OCI-LY3 (cell line): Measurements from ENCODE around the gene ATP8A2.

Source experiments
- H2AFZ ChIP-seq: fragments of 200-600, 300-600 bp; shearing (Covaris generic); 2 replicates; pipeline ENCODE4 v1.6.0; 2014; ENCODE audit warnings: antibody characterized with exemption, low read depth, low read length
- H3K27ac ChIP-seq: fragments of 200-600, 300-600 bp; sonication (generic); 2 replicates; pipeline ENCODE4 v1.5.1; 2014; ENCODE audit warnings: mild to moderate bottlenecking, low read length, moderate library complexity, mixed read lengths
- H3K27me3 ChIP-seq: fragments of 200-600, 300-600 bp; sonication (generic); 2 replicates; pipeline ENCODE4 v1.6.1; 2014; ENCODE audit warnings: low read depth, low read length, mixed read lengths
- H3K36me3 ChIP-seq: fragments of 200-600, 300-600 bp; sonication (generic); replicated peaks from 2 replicates; pipeline ENCODE3; 2014; ENCODE audit warnings: low read depth, low read length, mixed read lengths
- H3K4me1 ChIP-seq: fragments of 300-600, 200-600 bp; sonication (generic); 2 replicates; pipeline ENCODE4 v1.6.1; 2014; ENCODE audit warnings: low read length, mixed read lengths
- H3K4me2 ChIP-seq: fragments of 200-600, 300-600 bp; sonication (generic); 2 replicates; pipeline ENCODE4 v1.6.1; 2014; ENCODE audit warnings: low read length, mixed read lengths
- H3K4me3 ChIP-seq: fragments of 300-600, 200-600 bp; sonication (generic); 2 replicates; pipeline ENCODE4 v1.5.1; 2014; ENCODE audit warnings: antibody characterized with exemption, mild to moderate bottlenecking, low read length, moderate library complexity
- H3K79me2 ChIP-seq: fragments of 300-600, 200-600 bp; shearing (Covaris generic); 2 replicates; pipeline ENCODE4 v1.6.1; 2014; ENCODE audit warnings: mild to moderate bottlenecking, low read length, mixed read lengths
- H3K9ac ChIP-seq: fragments of 300-600, 200-600 bp; shearing (Covaris generic); 2 replicates; pipeline ENCODE4 v1.6.0; 2014; ENCODE audit warnings: mild to moderate bottlenecking, low read length, moderate library complexity
- H3K9me3 ChIP-seq: fragments of 200-600, 300-600 bp; shearing (Covaris generic); 2 replicates; pipeline ENCODE4 v1.6.1; 2014; ENCODE audit warnings: low read length, mixed read lengths; ENCODE audit not compliant: insufficient read depth
- H4K20me1 ChIP-seq: fragments of 200-600, 300-600 bp; sonication (generic); 2 replicates; pipeline ENCODE4 v1.6.1; 2016; ENCODE audit warnings: low read length, mixed read lengths; ENCODE audit not compliant: insufficient read depth
- EZH2phosphoT487 ChIP-seq: fragments of 200-600 bp; shearing (Covaris generic); IDR thresholded peaks from 2 replicates; pipeline ENCODE4 v1.6.1; 2018; ENCODE audit warnings: antibody characterized with exemption, mixed run types, low read depth
- TF ChIP-seq, protein P1 (sequence below): fragments of 200-600, 300-600 bp; sonication (generic); IDR thresholded peaks from 2 replicates; pipeline ENCODE4 v1.5.1; 2014; ENCODE audit warnings: antibody characterized with exemption, low read length, low read depth

ATP8A2 gene

DNA sequence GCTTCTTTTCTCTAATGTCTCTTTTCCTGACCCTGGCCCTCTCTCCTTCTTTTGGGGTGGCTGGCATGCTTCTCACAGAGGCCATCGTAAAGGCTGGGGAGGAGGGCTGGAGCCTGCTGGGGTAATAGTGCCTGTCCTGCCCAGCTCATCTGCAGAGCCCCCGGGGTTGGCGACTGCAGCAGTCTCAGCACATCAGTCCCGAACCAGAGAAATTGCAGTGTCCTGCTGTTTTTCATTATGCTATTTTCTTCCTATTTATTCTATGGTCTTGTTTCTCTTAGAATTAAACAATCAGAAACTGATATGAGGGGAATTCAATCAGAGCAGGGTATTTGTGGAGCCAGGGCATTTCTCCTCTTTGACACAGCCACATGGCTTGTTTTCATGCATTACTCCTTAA lies 513.6 kb downstream of the ATP8A2 start:
- Histone ChIP-seq H3K9ac (no peak overlapping the region), H3K27me3 (peaks cover 8% of the 10 kb centered on the region; the same call in 1 of the 2 replicates), H3K79me2 (no peaks in the 10 kb centered on the region), H3K4me1 (no peaks in the 10 kb centered on the region), H3K9me3 (no peaks in the 10 kb centered on the region), H4K20me1 (no peaks in the 10 kb centered on the region), H2AFZ (no peak overlapping the region), H3K4me3 (no peak overlapping the region), H3K27ac (no peak overlapping the region), H3K4me2 (no peak overlapping the region), H3K36me3 (no peaks in the 10 kb centered on the region)
- TF ChIP-seq, protein P1, sequence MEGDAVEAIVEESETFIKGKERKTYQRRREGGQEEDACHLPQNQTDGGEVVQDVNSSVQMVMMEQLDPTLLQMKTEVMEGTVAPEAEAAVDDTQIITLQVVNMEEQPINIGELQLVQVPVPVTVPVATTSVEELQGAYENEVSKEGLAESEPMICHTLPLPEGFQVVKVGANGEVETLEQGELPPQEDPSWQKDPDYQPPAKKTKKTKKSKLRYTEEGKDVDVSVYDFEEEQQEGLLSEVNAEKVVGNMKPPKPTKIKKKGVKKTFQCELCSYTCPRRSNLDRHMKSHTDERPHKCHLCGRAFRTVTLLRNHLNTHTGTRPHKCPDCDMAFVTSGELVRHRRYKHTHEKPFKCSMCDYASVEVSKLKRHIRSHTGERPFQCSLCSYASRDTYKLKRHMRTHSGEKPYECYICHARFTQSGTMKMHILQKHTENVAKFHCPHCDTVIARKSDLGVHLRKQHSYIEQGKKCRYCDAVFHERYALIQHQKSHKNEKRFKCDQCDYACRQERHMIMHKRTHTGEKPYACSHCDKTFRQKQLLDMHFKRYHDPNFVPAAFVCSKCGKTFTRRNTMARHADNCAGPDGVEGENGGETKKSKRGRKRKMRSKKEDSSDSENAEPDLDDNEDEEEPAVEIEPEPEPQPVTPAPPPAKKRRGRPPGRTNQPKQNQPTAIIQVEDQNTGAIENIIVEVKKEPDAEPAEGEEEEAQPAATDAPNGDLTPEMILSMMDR, result no peak
- no peak for TF ChIP-seq EZH2phosphoT487

DNA sequence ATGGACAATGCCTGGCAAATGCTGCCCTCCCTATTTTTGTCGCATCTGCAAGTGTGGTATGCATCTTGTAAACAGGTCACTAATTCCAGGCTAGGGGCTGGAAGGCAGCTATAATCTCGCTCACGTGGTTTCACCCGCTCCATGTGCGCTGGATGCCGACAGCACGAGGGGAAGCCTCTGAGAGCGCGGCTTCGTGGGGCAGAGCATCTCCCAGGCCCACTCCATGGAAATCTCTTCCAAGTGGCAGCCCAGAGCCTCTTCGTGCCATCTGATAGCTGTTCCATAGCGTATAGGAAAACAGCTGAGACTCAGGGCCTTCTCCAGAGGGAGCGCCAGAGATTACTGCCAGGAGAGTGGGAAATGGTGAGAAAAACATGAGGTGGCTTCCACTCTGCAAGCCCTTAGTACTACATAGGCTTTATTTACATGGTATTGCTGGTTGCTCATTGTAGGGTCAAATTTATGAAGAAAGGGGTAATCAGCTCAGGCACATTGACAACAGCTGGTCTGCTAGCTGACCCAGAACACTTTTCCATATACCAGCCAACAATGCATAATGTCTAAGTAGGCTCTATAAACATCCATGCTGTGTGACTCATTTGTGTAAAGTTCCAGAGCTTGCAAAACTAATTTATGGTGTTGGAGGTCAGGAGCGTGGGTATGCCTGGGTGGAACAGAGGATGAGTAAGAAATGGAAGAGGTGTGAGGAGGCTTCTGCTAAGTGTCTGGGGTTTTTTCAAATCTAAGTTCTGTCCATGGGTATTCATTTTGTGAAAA lies 514.9 kb downstream of the ATP8A2 start:
- Histone ChIP-seq H3K4me2 (no peak overlapping the region), H2AFZ (no peak overlapping the region), H4K20me1 (no peaks in the 10 kb centered on the region), H3K4me1 (no peaks in the 10 kb centered on the region), H3K4me3 (no peak overlapping the region), H3K36me3 (no peaks in the 10 kb centered on the region), H3K27ac (no peak overlapping the region), H3K9ac (no peak overlapping the region), H3K79me2 (no peaks in the 10 kb centered on the region), H3K9me3 (no peaks in the 10 kb centered on the region), H3K27me3 (0 out of 2 replicates have a peak, but pooled peaks cover 4% of the 10 kb centered on the region)
- TF ChIP-seq, protein P1, result no peak
- no peak for TF ChIP-seq EZH2phosphoT487

DNA sequence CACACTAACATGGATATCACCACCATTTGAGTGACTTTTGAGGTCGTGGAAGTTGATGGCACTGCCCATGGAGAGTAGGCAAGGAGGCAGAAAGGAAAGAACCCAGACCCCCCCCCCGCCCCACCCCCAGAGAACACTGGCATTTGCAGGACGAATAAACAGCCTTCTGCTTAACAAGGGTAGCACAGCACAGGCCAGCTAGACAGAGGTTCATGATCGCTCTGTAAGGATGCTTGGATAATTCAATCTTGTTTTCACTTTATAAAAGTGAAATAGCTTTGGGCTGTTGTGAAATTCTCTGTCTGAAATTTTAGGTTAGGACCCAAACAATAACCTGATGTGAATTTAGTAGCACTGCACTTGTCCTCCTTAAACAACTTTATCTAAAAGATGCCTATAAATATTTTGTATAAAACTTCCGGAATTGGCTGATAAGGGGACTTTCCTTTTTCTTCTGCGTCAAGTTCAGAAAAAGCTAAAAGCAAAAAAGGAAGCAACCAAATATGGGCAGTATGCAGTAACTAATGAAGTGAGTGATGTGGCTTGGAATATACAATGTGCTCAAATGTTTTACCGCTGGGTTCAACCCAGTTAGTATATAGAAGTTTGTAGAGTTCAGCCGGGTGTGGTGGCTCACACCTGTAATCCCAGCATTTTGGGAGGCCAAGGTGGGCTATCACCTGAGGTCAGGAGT lies 516.3 kb downstream of the ATP8A2 start:
- no peak overlapping the region for H3K9ac ChIP-seq
- H3K36me3 ChIP-seq, result no peaks in the 10 kb centered on the region
- H3K79me2 ChIP-seq, result no peaks in the 10 kb centered on the region
- TF ChIP-seq, protein P1, result no peak
- no peak for TF ChIP-seq EZH2phosphoT487
- no peaks in the 10 kb centered on the region for H4K20me1 ChIP-seq
- H3K4me1 ChIP-seq, result no peaks in the 10 kb centered on the region
- no peak overlapping the region for H3K4me3 ChIP-seq
- no peak overlapping the region for H3K4me2 ChIP-seq
- H2AFZ ChIP-seq, result no peak overlapping the region
- no peak overlapping the region for H3K27ac ChIP-seq
- H3K27me3 ChIP-seq, result 0 out of 2 replicates have a peak, but pooled peaks cover 4% of the 10 kb centered on the region
- no peaks in the 10 kb centered on the region for H3K9me3 ChIP-seq

DNA sequence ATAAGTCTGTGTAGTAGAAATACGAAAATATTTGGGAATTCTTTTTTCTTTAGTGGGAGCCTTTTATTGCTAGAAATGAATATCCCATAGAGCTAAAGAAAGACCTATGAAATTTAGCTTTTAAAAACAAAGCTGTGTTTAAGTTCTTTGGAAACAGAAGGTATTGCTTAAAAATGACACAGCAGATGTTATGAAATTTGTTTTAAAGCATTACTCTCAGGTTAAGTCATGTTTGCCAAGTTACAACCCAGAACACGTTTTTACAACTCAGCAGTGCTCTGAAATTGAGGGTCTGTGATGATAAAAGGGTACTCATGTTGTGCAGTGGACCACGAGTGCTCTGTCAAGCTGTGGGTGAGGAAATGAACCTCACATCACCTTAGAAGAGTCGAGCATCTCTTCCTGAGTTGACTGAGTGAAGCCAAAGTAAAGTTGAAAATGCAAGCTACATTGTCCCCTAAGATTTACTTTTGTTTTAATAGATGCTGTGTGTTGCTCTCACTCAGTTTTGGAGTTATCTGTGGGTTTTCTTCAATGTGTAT lies 519.0 kb downstream of the ATP8A2 start:
- Histone ChIP-seq H3K9me3 (no peaks in the 10 kb centered on the region), H3K79me2 (no peaks in the 10 kb centered on the region), H4K20me1 (no peaks in the 10 kb centered on the region), H3K27ac (no peak overlapping the region), H3K36me3 (no peaks in the 10 kb centered on the region), H2AFZ (no peak overlapping the region), H3K4me3 (no peak overlapping the region), H3K9ac (no peak overlapping the region), H3K4me2 (no peak overlapping the region), H3K27me3 (no peaks in the 10 kb centered on the region), H3K4me1 (no peaks in the 10 kb centered on the region)
- TF ChIP-seq, protein P1, result no peak
- TF ChIP-seq EZH2phosphoT487, result no peak
